ENCODE data around the gene NLRP7. TPM values are rescaled to one million over a fixed set of nuclear protein-coding genes. Genes with fewer than 3 reads are reported as not detected.
"Not testable (repeated sequence)": the region's sequence is repeated elsewhere in the genome, so short reads cannot be mapped to it uniquely, and the experiment has no call there.

The NLRP7 gene
- total RNA-seq, 1 experiment from 2014 or later, result 0.43 TPM

GRCh38 chr19:54896036-54896435 lies 51.3 kb downstream of the NLRP7 start:
- peaks cover 3% of the 10 kb centered on the region for H3K27me3 Mint-ChIP-seq (ENCODE audit: insufficient read depth, unreplicated experiment)
- no peak overlapping the region for H3K4me3 Mint-ChIP-seq (ENCODE audit: unreplicated experiment)
- ChIA-PET CTCF (no interaction called here), POLR2A (no interaction called here)
- no peaks in the 10 kb centered on the region for H3K27me3 ChIP-seq (replicated peaks; ENCODE audit: control insufficient read depth, insufficient read depth, low read length)
- H3K9me3 Mint-ChIP-seq (ENCODE audit: unreplicated experiment), result peaks cover 26% of the 10 kb centered on the region
- intact Hi-C loops (cut with micrococcal nuclease; ENCODE audit: unreplicated experiment), result no loop called here
- H3K36me3 ChIP-seq (ENCODE audit: control insufficient read depth, insufficient read depth, low read length), result no peaks in the 10 kb centered on the region
- H3K4me1 Mint-ChIP-seq (ENCODE audit: low read depth, unreplicated experiment), result peaks cover 19% of the 10 kb centered on the region
- no peak for DNase-seq
- BruUV-seq (replicated peaks), result no TSS peak
- peaks cover 9% of the 10 kb centered on the region for H3K9me3 ChIP-seq
- H3K27ac Mint-ChIP-seq (ENCODE audit: unreplicated experiment), result no peak overlapping the region
- peaks cover 13% of the 10 kb centered on the region for H3K36me3 Mint-ChIP-seq (ENCODE audit: insufficient read depth, unreplicated experiment)
- H3K4me1 ChIP-seq, result peaks cover 19% of the 10 kb centered on the region
- no peak overlapping the region for H3K4me3 ChIP-seq (ENCODE audit: low read depth, low read length)
- TF ChIP-seq, protein P1, sequence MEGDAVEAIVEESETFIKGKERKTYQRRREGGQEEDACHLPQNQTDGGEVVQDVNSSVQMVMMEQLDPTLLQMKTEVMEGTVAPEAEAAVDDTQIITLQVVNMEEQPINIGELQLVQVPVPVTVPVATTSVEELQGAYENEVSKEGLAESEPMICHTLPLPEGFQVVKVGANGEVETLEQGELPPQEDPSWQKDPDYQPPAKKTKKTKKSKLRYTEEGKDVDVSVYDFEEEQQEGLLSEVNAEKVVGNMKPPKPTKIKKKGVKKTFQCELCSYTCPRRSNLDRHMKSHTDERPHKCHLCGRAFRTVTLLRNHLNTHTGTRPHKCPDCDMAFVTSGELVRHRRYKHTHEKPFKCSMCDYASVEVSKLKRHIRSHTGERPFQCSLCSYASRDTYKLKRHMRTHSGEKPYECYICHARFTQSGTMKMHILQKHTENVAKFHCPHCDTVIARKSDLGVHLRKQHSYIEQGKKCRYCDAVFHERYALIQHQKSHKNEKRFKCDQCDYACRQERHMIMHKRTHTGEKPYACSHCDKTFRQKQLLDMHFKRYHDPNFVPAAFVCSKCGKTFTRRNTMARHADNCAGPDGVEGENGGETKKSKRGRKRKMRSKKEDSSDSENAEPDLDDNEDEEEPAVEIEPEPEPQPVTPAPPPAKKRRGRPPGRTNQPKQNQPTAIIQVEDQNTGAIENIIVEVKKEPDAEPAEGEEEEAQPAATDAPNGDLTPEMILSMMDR (IDR thresholded peaks at IDR 0.05; ENCODE audit: insufficient read depth in 1 of 2, low read depth in 1 of 2, low read length in 1 of 2, severe bottlenecking in 1 of 2, unreplicated experiment in 1 of 2), result no peak

DNA sequence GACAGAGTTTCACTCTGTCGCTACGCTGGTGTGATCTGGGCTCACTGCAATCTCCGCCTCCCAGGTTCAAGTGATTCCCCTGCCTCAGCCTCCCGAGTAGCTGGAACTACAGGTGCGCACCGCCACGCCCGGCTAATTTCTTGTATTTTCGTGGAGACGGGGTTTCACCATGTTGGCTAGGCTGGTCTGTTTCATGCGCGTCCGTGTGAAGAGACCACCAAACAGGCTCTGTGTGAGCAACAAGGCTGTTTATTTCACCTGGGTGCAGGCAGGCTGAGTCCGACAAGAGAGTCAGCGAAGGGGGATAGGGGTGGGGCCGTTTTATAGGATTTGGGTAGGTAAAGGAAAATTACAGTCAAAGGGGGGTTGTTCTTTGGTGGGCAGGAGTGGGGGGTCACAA lies 53.2 kb downstream of the NLRP7 start:
- H3K4me3 ChIP-seq (ENCODE audit: low read depth, low read length); H3K27me3 Mint-ChIP-seq (ENCODE audit: insufficient read depth, unreplicated experiment); H3K36me3 ChIP-seq (ENCODE audit: control insufficient read depth, insufficient read depth, low read length); DNase-seq; H3K9me3 ChIP-seq; H3K27me3 ChIP-seq (replicated peaks; ENCODE audit: control insufficient read depth, insufficient read depth, low read length); H3K4me3 Mint-ChIP-seq (ENCODE audit: unreplicated experiment); BruUV-seq (replicated peaks); intact Hi-C loops (cut with micrococcal nuclease; ENCODE audit: unreplicated experiment); POLR2A ChIA-PET: not testable (repeated sequence)
- H3K4me1 Mint-ChIP-seq (ENCODE audit: low read depth, unreplicated experiment), result peaks cover 19% of the 10 kb centered on the region
- H3K4me1 ChIP-seq, result peaks cover 19% of the 10 kb centered on the region
- H3K9me3 Mint-ChIP-seq (ENCODE audit: unreplicated experiment), result peaks cover 29% of the 10 kb centered on the region
- CTCF ChIA-PET, result interaction anchor here (0.7 to 1.1 kb wide), 2 partner anchors 13 to 730 kb away, joined by 3 to 9 read pairs; partner anchors contain the start of gene ZNF784
- peaks cover 13% of the 10 kb centered on the region for H3K36me3 Mint-ChIP-seq (ENCODE audit: insufficient read depth, unreplicated experiment)
- peak overlapping the region; percentile 76 for H3K27ac Mint-ChIP-seq (ENCODE audit: unreplicated experiment)

- ChIA-PET POLR2A (no interaction called here), CTCF (interaction anchor here (0.7 to 1.1 kb wide), 2 partner anchors 12 to 731 kb away, joined by 3 to 9 read pairs; partner anchors contain the start of gene ZNF784)
- H3K36me3 ChIP-seq (ENCODE audit: control insufficient read depth, insufficient read depth, low read length), result no peaks in the 10 kb centered on the region
- DNase-seq, result peak; percentile 64 to 81
- H3K36me3 Mint-ChIP-seq (ENCODE audit: insufficient read depth, unreplicated experiment), result peaks cover 13% of the 10 kb centered on the region
- H3K27me3 Mint-ChIP-seq (ENCODE audit: insufficient read depth, unreplicated experiment), result no peaks in the 10 kb centered on the region
- TF ChIP-seq, protein P1 (IDR thresholded peaks at IDR 0.05; ENCODE audit: insufficient read depth in 1 of 2, low read depth in 1 of 2, low read length in 1 of 2, severe bottlenecking in 1 of 2, unreplicated experiment in 1 of 2), result no peak
- H3K9me3 ChIP-seq, result peaks cover 9% of the 10 kb centered on the region
- intact Hi-C loops (cut with micrococcal nuclease; ENCODE audit: unreplicated experiment), result no loop called here
- BruUV-seq (replicated peaks), result no TSS peak
- H3K4me1 Mint-ChIP-seq (ENCODE audit: low read depth, unreplicated experiment), result peaks cover 19% of the 10 kb centered on the region
- no peaks in the 10 kb centered on the region for H3K27me3 ChIP-seq (replicated peaks; ENCODE audit: control insufficient read depth, insufficient read depth, low read length)
- H3K4me3 Mint-ChIP-seq (ENCODE audit: unreplicated experiment), result no peak overlapping the region
- peaks cover 22% of the 10 kb centered on the region for H3K9me3 Mint-ChIP-seq (ENCODE audit: unreplicated experiment)
- peaks cover 19% of the 10 kb centered on the region for H3K4me1 ChIP-seq
- no peak overlapping the region for H3K4me3 ChIP-seq (ENCODE audit: low read depth, low read length)
- peak overlapping the region; percentile 76 for H3K27ac Mint-ChIP-seq (ENCODE audit: unreplicated experiment)
These were observed 53.9 kb downstream of the NLRP7 start for GRCh38 chr19:54893406-54893805.

DNA sequence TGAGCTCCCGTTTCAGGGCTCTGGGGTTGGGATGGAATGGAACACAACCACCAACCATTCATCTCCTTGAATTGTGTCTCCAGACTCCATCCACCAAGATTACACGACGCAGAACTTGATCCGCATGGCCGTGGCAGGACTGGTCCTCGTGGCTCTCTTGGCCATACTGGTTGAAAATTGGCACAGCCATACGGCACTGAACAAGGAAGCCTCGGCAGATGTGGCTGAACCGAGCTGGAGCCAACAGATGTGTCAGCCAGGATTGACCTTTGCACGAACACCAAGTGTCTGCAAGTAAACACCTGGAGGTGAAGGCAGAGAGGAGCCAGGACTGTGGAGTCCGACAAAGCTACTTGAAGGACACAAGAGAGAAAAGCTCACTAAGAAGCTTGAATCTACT lies 57.8 kb downstream of the NLRP7 start:
- peaks cover under 1% of the 10 kb centered on the region for H3K4me1 Mint-ChIP-seq (ENCODE audit: low read depth, unreplicated experiment)
- DNase-seq, result no peak
- POLR2A ChIA-PET, result no interaction called here
- CTCF ChIA-PET, result interaction anchor here (0.7 kb wide), 2 partner anchors 37 to 636 kb away, joined by 6 to 7 read pairs; no protein-coding TSS in a partner anchor
- Histone ChIP-seq H3K9me3 (peaks cover 9% of the 10 kb centered on the region), H3K27me3 (replicated peaks; ENCODE audit: control insufficient read depth, insufficient read depth, low read length) (no peaks in the 10 kb centered on the region), H3K4me3 (ENCODE audit: low read depth, low read length) (no peak overlapping the region), H3K36me3 (ENCODE audit: control insufficient read depth, insufficient read depth, low read length) (no peaks in the 10 kb centered on the region), H3K4me1 (peaks cover 19% of the 10 kb centered on the region)
- no TSS peak for BruUV-seq (replicated peaks)
- peaks cover 9% of the 10 kb centered on the region for H3K9me3 Mint-ChIP-seq (ENCODE audit: unreplicated experiment)
- no peak overlapping the region for H3K4me3 Mint-ChIP-seq (ENCODE audit: unreplicated experiment)
- H3K27ac Mint-ChIP-seq (ENCODE audit: unreplicated experiment), result no peak overlapping the region
- peaks cover 8% of the 10 kb centered on the region for H3K36me3 Mint-ChIP-seq (ENCODE audit: insufficient read depth, unreplicated experiment)
- TF ChIP-seq, protein P1 (IDR thresholded peaks at IDR 0.05; ENCODE audit: insufficient read depth in 1 of 2, low read depth in 1 of 2, low read length in 1 of 2, severe bottlenecking in 1 of 2, unreplicated experiment in 1 of 2), result no peak
- intact Hi-C loops (cut with micrococcal nuclease; ENCODE audit: unreplicated experiment), result no loop called here
- no peaks in the 10 kb centered on the region for H3K27me3 Mint-ChIP-seq (ENCODE audit: insufficient read depth, unreplicated experiment)

All from Caco-2 (cell line).